ENCODE measurements around the gene RFX6.

RFX6 gene

DNA sequence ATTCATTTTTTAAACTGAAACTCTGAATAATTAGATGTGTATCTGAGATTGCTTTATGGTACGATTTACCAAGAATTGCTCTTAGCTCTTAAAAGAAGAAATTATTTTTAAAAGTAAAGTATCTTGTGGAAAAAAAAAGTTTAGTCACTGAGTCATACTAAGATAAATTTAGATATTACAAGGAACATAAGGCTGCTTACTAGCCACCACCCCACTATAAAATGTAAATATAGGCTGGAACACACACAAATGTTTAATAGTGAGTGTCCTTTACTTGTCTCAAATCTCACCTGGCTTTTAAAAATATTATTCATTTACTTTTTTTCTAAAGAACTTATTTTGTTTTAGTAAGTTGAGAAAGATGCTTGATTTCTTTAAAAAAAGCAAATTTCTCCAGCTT lies 17.6 kb downstream of the RFX6 start:
- H3K4me3 ChIP-seq (ENCODE audit: low read depth, low read length) = no peak overlapping the region
- TF ChIP-seq ZNF133 (tag by site-specific recombination; IDR thresholded peaks at IDR 0.05) (no peak), ZNF214 (tag by site-specific recombination; IDR thresholded peaks at IDR 0.05; ENCODE audit: borderline replicate concordance) (no peak), ZNF114 (tag by site-specific recombination; IDR thresholded peaks at IDR 0.05) (no peak), ZNF629 (tag by site-specific recombination; IDR thresholded peaks at IDR 0.05) (no peak)
- ChIA-PET POLR2A (no interaction called here), CTCF (interaction anchor here (0.7 to 1.2 kb wide), 4 partner anchors 22 to 78 kb away, joined by 3 to 6 read pairs (median 4); no protein-coding TSS in a partner anchor)
- H3K4me1 ChIP-seq (ENCODE audit: control insufficient read depth, insufficient read depth, low read length) = no peaks in the 10 kb centered on the region
- no peak overlapping the region for H3K27ac ChIP-seq (ENCODE audit: extremely low read depth, low read depth, low read length)
- no peaks in the 10 kb centered on the region for H3K36me3 ChIP-seq (ENCODE audit: control insufficient read depth in 2 of 2, insufficient read depth in 1 of 2, low read length in 2 of 2)
- H3K9me3 ChIP-seq (ENCODE audit: control insufficient read depth, insufficient read depth, low read depth, low read length) = no peaks in the 10 kb centered on the region

DNA sequence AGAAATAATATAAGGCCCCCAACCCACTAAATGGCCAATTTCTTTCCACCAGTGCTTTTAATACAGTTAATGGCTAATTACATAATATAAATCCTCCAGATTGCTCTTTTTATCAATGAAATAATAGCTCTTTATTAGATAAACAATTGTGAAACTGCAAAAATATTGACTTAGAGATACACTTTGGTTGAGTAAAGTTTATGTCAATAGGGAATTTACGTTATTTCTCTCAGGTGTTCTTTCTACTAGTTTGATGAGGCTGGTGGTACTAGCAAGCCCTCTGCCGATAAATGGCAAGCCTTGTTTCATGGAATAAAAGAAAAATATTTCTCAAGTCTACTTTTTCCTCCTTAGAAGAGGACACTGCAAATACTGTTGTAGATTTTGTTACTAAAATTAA lies 18.9 kb downstream of the RFX6 start:
- Histone ChIP-seq H3K27ac (ENCODE audit: extremely low read depth, low read depth, low read length) (no peak overlapping the region), H3K36me3 (ENCODE audit: control insufficient read depth in 2 of 2, insufficient read depth in 1 of 2, low read length in 2 of 2) (no peaks in the 10 kb centered on the region), H3K9me3 (ENCODE audit: control insufficient read depth, insufficient read depth, low read depth, low read length) (no peaks in the 10 kb centered on the region), H3K4me1 (ENCODE audit: control insufficient read depth, insufficient read depth, low read length) (no peaks in the 10 kb centered on the region), H3K4me3 (ENCODE audit: low read depth, low read length) (no peak overlapping the region)
- no peak for TF ChIP-seq ZNF473 (tag by site-specific recombination; IDR thresholded peaks at IDR 0.05)
- no peak for TF ChIP-seq ZNF324 (tag by site-specific recombination; IDR thresholded peaks at IDR 0.05)
- TF ChIP-seq, protein P1, sequence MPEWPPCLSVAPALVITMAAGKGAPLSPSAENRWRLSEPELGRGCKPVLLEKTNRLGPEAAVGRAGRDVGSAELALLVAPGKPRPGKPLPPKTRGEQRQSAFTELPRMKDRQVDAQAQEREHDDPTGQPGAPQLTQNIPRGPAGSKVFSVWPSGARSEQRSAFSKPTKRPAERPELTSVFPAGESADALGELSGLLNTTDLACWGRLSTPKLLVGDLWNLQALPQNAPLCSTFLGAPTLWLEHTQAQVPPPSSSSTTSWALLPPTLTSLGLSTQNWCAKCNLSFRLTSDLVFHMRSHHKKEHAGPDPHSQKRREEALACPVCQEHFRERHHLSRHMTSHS (tag by site-specific recombination; IDR thresholded peaks at IDR 0.05) = no peak
- no peak for TF ChIP-seq WT1 (tag by site-specific recombination; IDR thresholded peaks at IDR 0.05)
- TF ChIP-seq ZNF621 (tag by site-specific recombination; IDR thresholded peaks at IDR 0.05) = no peak
- no peak for TF ChIP-seq GLI4 (tag by site-specific recombination; IDR thresholded peaks at IDR 0.05)
- no peak for TF ChIP-seq ZNF530 (tag by site-specific recombination; IDR thresholded peaks at IDR 0.05; ENCODE audit: low read depth)
- TF ChIP-seq REPIN1 (tag by site-specific recombination; IDR thresholded peaks at IDR 0.05; ENCODE audit: low read depth) = no peak
- ChIA-PET POLR2A (no interaction called here), CTCF (interaction anchor here (0.5 to 1.2 kb wide), 4 partner anchors 13 to 659 kb away, joined by 3 to 6 read pairs (median 4); no protein-coding TSS in a partner anchor)

DNA sequence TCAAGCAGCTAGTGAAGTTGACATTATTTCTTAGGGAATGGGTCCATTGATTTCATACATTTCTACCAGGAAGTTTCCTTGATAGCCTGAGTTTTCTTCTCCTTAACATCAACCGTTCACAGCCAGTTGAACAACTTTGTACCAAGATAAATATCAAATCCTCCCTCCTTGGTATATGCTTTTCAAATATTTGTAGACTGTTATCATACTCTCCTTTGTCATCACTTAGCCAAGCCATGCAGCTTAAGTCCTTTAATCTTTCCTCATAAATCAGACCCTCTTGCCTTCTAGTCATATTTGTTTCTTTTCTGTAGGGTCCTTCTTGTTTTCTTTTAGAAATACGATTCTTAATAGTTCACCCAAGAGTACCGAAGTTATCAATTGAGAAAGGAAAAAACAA lies 25.6 kb downstream of the RFX6 start:
- H3K36me3 ChIP-seq (ENCODE audit: control insufficient read depth in 2 of 2, insufficient read depth in 1 of 2, low read length in 2 of 2) = no peaks in the 10 kb centered on the region
- H3K4me3 ChIP-seq (ENCODE audit: low read depth, low read length) = no peak overlapping the region
- H3K4me1 ChIP-seq (ENCODE audit: control insufficient read depth, insufficient read depth, low read length) = no peaks in the 10 kb centered on the region
- 0 out of 2 replicates have a peak, but pooled peaks have one; percentile 15 for TF ChIP-seq TRIM28 (IDR thresholded peaks at IDR 0.05; ENCODE audit: borderline replicate concordance, low read length)
- TF ChIP-seq EGR2 (tag by site-specific recombination; IDR thresholded peaks at IDR 0.05; ENCODE audit: low read depth) = no peak
- TF ChIP-seq ZNF629 (tag by site-specific recombination; IDR thresholded peaks at IDR 0.05) = no peak
- TF ChIP-seq ZNF2 (tag by site-specific recombination; IDR thresholded peaks at IDR 0.05) = no peak
- TF ChIP-seq ZNF596 (tag by site-specific recombination; IDR thresholded peaks at IDR 0.05) = no peak
- no peak for TF ChIP-seq ZBTB48 (tag by site-specific recombination; IDR thresholded peaks at IDR 0.05)
- peak; percentile 90; the same call in 1 of the 2 replicates for TF ChIP-seq TCF7L2 (IDR thresholded peaks at IDR 0.05; ENCODE audit: borderline replicate concordance, low read depth, low read length)
- ChIA-PET CTCF (interaction anchor here (0.6 kb wide), 1 partner anchor 30 kb away, joined by 3 read pairs; no protein-coding TSS in a partner anchor), POLR2A (no interaction called here)
- no peaks in the 10 kb centered on the region for H3K9me3 ChIP-seq (ENCODE audit: control insufficient read depth, insufficient read depth, low read depth, low read length)
- no peak overlapping the region for H3K27ac ChIP-seq (ENCODE audit: extremely low read depth, low read depth, low read length)

DNA sequence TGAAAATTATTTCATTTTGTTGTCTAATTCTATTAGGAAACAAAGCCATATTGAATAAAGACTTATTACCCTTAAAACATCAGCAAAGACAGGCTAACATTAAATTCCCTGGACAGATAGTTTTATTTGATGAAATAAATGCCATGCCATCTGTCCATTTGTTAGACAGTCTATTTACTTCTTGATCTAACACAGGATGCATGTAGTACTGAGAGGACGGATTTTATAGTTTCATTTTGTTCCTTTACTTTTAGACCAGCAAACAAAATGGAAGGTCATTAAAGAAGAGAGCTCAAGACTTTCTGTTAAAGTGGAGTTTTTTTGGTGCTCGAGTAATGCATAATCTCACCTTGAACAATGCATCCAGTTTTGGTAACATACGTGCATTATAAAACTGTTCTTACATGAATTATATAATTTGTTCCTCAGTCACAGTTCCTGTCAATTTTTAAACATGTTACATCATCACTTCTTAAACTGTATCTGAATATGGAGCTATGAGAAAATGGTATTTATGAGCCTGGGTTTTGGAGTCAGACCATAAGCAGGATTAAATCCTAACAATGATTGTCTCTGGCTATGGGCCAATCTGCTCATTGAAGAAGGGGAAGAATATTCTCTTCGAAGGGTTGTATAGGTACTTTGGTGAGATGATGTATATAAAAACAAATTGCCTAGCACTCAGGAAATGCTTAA lies 46.0 kb downstream of the RFX6 start:
- Histone ChIP-seq H3K9me3 (ENCODE audit: control insufficient read depth, insufficient read depth, low read depth, low read length) (no peaks in the 10 kb centered on the region), H3K27ac (ENCODE audit: extremely low read depth, low read depth, low read length) (no peak overlapping the region), H3K36me3 (ENCODE audit: control insufficient read depth in 2 of 2, insufficient read depth in 1 of 2, low read length in 2 of 2) (no peaks in the 10 kb centered on the region), H3K4me3 (ENCODE audit: low read depth, low read length) (no peak overlapping the region), H3K4me1 (ENCODE audit: control insufficient read depth, insufficient read depth, low read length) (peaks cover 8% of the 10 kb centered on the region; the same call in 1 of the 2 replicates)
- CTCF ChIA-PET = interaction anchor here (0.5 to 2.4 kb wide), 4 partner anchors 19 to 1469 kb away, joined by 3 to 11 read pairs (median 4); no protein-coding TSS in a partner anchor
- POLR2A ChIA-PET = interaction anchor here (0.7 kb wide), 1 partner anchor 27 kb away, joined by 3 read pairs; no protein-coding TSS in a partner anchor
- TF ChIP-seq OVOL3 (tag by site-specific recombination; IDR thresholded peaks at IDR 0.05) (no peak), ZBTB17 (tag by site-specific recombination; IDR thresholded peaks at IDR 0.05) (peak; percentile 51; the same call in 1 of the 2 replicates), ZNF76 (tag by site-specific recombination; IDR thresholded peaks at IDR 0.05; ENCODE audit: borderline replicate concordance, low read depth) (no peak), TCF7L2 (IDR thresholded peaks at IDR 0.05; ENCODE audit: borderline replicate concordance, low read depth, low read length) (no peak), TRIM28 (IDR thresholded peaks at IDR 0.05; ENCODE audit: borderline replicate concordance, low read length) (no peak), ZNF354C (tag by site-specific recombination; IDR thresholded peaks at IDR 0.05; ENCODE audit: borderline replicate concordance, low read depth) (no peak), GLI2 (tag by site-specific recombination; IDR thresholded peaks at IDR 0.05; ENCODE audit: borderline replicate concordance, low read depth) (no peak), ZBTB20 (tag by site-specific recombination; IDR thresholded peaks at IDR 0.05) (no peak), ZNF670 (tag by site-specific recombination; IDR thresholded peaks at IDR 0.05; ENCODE audit: low read depth) (no peak)
- TF ChIP-seq, protein P2, sequence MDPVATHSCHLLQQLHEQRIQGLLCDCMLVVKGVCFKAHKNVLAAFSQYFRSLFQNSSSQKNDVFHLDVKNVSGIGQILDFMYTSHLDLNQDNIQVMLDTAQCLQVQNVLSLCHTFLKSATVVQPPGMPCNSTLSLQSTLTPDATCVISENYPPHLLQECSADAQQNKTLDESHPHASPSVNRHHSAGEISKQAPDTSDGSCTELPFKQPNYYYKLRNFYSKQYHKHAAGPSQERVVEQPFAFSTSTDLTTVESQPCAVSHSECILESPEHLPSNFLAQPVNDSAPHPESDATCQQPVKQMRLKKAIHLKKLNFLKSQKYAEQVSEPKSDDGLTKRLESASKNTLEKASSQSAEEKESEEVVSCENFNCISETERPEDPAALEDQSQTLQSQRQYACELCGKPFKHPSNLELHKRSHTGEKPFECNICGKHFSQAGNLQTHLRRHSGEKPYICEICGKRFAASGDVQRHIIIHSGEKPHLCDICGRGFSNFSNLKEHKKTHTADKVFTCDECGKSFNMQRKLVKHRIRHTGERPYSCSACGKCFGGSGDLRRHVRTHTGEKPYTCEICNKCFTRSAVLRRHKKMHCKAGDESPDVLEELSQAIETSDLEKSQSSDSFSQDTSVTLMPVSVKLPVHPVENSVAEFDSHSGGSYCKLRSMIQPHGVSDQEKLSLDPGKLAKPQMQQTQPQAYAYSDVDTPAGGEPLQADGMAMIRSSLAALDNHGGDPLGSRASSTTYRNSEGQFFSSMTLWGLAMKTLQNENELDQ (tag by site-specific recombination; IDR thresholded peaks at IDR 0.05; ENCODE audit: low read depth) = no peak

Measured in HEK293 (cell line).